ENCODE results near the gene MFAP1.

- TF ChIP-seq POLR2A (IDR thresholded peaks at IDR 0.05) (no peak), CTCF (IDR thresholded peaks at IDR 0.05) (no peak), POLR2AphosphoS5 (IDR thresholded peaks at IDR 0.05; ENCODE audit: insufficient read depth in 1 of 2, low read depth in 1 of 2) (no peak)
Measured at GRCh38 chr15:43794269-43795037, 30.0 kb downstream of the MFAP1 start.

Measured in vagina (tissue), 2 donors.